IPS DF 4.7 (cell line): Measurements from ENCODE around the gene CRYGB.

Experiments
- DNase-seq: peaks from one replicate; pipeline ENCODE4 v3.0.0-alpha.2; 2013; ENCODE audit warnings: low spot score; ENCODE audit errors: extremely low read depth

The CRYGB gene

GRCh38 chr2:208146006-208146405 lies at the start of gene CRYGB:
Gene CRYGB (minus strand): TSS chr2:208146158. CDS start chr2:208146120, 38 bp downstream.
- no peak for DNase-seq

- DNase-seq: no peak
Measured at GRCh38 chr2:208195531-208195930, 49.6 kb upstream of the CRYGB start.

GRCh38 chr2:208192611-208193236 lies 46.8 kb upstream of the CRYGB start:
- no peak for DNase-seq

GRCh38 chr2:208189810-208190503 lies 44.0 kb upstream of the CRYGB start, which contains the start of gene C2orf80:
Gene C2orf80 (minus strand): TSS chr2:208190030. CDS start chr2:208186986, 3,044 bp downstream.
- DNase-seq: no peak

GRCh38 chr2:208189069-208189809 lies 43.3 kb upstream of the CRYGB start:
- no peak for DNase-seq

GRCh38 chr2:208186893-208187292 lies 40.9 kb upstream of the CRYGB start:
- no peak for DNase-seq

- DNase-seq: no peak
Measured at GRCh38 chr2:208186465-208186864, 40.5 kb upstream of the CRYGB start.

- no peak for DNase-seq
Measured at GRCh38 chr2:208183972-208184705, 38.2 kb upstream of the CRYGB start.

GRCh38 chr2:208183526-208183925 lies 37.6 kb upstream of the CRYGB start:
- DNase-seq: no peak

- DNase-seq: no peak
Measured at GRCh38 chr2:208182835-208183234, 36.9 kb upstream of the CRYGB start.

GRCh38 chr2:208179028-208179609 lies 33.2 kb upstream of the CRYGB start:
- DNase-seq: no peak

- no peak for DNase-seq
Measured at GRCh38 chr2:208175840-208176153, 29.8 kb upstream of the CRYGB start.

- peak; percentile 76 for DNase-seq
Measured at GRCh38 chr2:208175069-208175839, 29.3 kb upstream of the CRYGB start.

- DNase-seq: no peak
Measured at GRCh38 chr2:208174144-208174543, 28.2 kb upstream of the CRYGB start.

GRCh38 chr2:208172125-208172524 lies 26.2 kb upstream of the CRYGB start:
- no peak for DNase-seq

- DNase-seq: no peak
Measured at GRCh38 chr2:208164951-208165755, 19.2 kb upstream of the CRYGB start.

GRCh38 chr2:208163489-208163888 lies 17.5 kb upstream of the CRYGB start, which contains the start of gene CRYGA:
Gene CRYGA (minus strand): TSS chr2:208163589. CDS start chr2:208163556, 33 bp downstream.
- no peak for DNase-seq

- no peak for DNase-seq
Measured at GRCh38 chr2:208156439-208156838, 10.5 kb upstream of the CRYGB start.

GRCh38 chr2:208153156-208153555 lies 7.2 kb upstream of the CRYGB start:
- no peak for DNase-seq

GRCh38 chr2:208150956-208151355 lies 5.0 kb upstream of the CRYGB start:
- no peak for DNase-seq
